ENCODE results near the gene ARHGAP24. TPM values are rescaled to one million over a fixed set of nuclear protein-coding genes. Genes with fewer than 3 reads are reported as not detected.
"Not testable (repeated sequence)": the region's sequence is repeated elsewhere in the genome, so short reads cannot be mapped to it uniquely, and the experiment has no call there.

Gene ARHGAP24
- total and polyA plus RNA-seq, 7 donors: 0.46 to 40.4 (median 23.1) TPM

DNA sequence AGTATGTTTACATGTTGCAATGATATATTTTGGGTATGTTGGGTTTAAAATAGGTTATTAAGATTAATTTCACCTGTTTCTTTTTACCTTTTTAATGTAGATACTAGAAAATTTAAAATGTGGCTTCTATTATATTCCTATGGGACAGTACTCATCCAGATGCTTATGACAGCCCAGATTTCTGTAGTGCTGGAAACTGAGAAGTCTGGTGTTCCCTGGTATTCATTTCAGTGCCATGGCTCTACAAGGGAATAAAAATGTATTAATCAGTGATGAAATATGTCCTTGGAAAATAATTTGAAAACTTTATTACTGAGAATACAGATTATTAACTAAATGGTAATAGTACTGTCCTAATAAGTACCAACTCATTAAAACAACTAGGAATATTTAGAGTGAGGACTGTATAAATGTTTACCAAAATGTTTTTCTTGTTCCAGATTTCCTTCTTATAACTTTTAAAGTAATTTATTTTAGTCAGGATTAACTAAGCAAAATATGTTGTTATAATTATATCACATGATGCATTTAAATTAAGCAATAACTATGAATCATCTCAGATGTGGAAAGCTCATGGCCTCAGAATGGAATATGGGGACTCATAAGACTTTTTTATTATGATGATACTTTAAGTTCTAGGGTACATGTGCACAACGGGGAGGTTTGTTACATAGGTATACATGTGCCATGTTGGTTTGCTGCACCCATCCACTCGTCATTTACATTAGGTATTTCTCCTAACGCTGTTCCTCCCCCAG lies 25.3 kb downstream of the ARHGAP24 start:
- H3K27ac ChIP-seq: no peak overlapping the region
- TF ChIP-seq POLR2AphosphoS5 (IDR thresholded peaks at IDR 0.05): no peak
- no peak for TF ChIP-seq EP300 (IDR thresholded peaks at IDR 0.05)
- TF ChIP-seq POLR2A (IDR thresholded peaks at IDR 0.05): no peak
- TF ChIP-seq, protein P1, sequence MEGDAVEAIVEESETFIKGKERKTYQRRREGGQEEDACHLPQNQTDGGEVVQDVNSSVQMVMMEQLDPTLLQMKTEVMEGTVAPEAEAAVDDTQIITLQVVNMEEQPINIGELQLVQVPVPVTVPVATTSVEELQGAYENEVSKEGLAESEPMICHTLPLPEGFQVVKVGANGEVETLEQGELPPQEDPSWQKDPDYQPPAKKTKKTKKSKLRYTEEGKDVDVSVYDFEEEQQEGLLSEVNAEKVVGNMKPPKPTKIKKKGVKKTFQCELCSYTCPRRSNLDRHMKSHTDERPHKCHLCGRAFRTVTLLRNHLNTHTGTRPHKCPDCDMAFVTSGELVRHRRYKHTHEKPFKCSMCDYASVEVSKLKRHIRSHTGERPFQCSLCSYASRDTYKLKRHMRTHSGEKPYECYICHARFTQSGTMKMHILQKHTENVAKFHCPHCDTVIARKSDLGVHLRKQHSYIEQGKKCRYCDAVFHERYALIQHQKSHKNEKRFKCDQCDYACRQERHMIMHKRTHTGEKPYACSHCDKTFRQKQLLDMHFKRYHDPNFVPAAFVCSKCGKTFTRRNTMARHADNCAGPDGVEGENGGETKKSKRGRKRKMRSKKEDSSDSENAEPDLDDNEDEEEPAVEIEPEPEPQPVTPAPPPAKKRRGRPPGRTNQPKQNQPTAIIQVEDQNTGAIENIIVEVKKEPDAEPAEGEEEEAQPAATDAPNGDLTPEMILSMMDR (IDR thresholded peaks at IDR 0.05): no peak
- intact Hi-C loops (cut with DNase I): no loop called here
- DNase-seq: no peak
- WGBS, 2 donors: 92 to 96% methylated on average over 3 of the region's 3 CpGs
- H3K9me3 ChIP-seq: no peaks in the 10 kb centered on the region
- no peaks in the 10 kb centered on the region for H3K36me3 ChIP-seq
- peaks cover 0 to 5% (median 0%) of the 10 kb centered on the region in 4 donors for H3K4me1 ChIP-seq
- H3K27me3 ChIP-seq: no peaks in the 10 kb centered on the region
- no peak overlapping the region for H3K4me3 ChIP-seq

DNA sequence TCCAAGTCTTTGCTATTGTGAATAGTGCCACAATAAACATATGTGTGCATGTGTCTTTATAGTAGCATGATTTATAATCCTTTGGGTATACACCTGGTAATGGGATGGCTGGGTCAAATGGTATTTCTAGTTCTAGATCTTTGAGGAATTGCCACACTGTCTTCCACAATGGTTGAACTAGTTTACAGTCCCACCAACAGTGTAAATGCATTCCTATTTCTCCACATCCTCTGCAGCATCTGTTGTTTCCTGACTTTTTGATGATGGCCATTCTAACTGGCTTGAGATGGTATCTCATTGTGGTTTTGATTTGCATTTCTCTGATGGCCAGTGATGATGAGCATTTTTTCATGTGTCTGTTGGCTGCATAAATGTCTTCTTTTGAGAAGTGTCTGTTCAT lies 26.2 kb downstream of the ARHGAP24 start:
- H3K4me1 ChIP-seq; H3K27me3 ChIP-seq; H3K4me3 ChIP-seq; H3K27ac ChIP-seq; intact Hi-C loops (cut with DNase I); DNase-seq; H3K9me3 ChIP-seq; H3K36me3 ChIP-seq: not testable (repeated sequence)

DNA sequence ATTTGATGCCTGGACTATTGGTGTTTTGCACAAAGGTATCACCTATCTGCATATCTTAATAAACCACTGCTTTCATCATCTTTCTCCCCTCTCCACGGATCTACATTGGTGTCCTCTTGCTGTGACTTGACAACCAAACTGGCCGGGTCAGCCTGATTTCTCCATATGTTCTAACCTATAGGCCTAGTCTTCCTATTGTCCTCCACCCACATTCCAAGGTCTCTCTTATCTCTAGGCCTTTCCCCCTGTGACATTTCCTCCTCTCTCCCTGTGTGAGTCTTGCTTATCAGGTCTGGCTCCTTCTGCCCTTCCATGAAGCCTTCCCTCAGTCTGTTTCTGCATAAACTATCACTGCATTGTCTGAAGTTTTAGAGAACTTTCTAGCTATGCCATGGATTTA lies 33.7 kb downstream of the ARHGAP24 start:
- 46 to 70% methylated on average over 2 of the region's 2 CpGs for WGBS, 2 donors
- Histone ChIP-seq H3K36me3 (no peaks in the 10 kb centered on the region), H3K4me1 (no peaks in the 10 kb centered on the region), H3K9me3 (no peaks in the 10 kb centered on the region), H3K4me3 (no peak overlapping the region), H3K27me3 (no peaks in the 10 kb centered on the region), H3K27ac (no peak overlapping the region)
- no peak for DNase-seq
- TF ChIP-seq, protein P1 (IDR thresholded peaks at IDR 0.05): no peak
- TF ChIP-seq POLR2A (IDR thresholded peaks at IDR 0.05) (no peak), POLR2AphosphoS5 (IDR thresholded peaks at IDR 0.05) (no peak), EP300 (IDR thresholded peaks at IDR 0.05) (no peak)
- intact Hi-C loops (cut with DNase I): no loop called here

- H3K27me3 ChIP-seq: no peaks in the 10 kb centered on the region
- H3K36me3 ChIP-seq: no peaks in the 10 kb centered on the region
- no peak for DNase-seq
- H3K4me3 ChIP-seq: no peak overlapping the region
- no peak overlapping the region for H3K27ac ChIP-seq
- no peaks in the 10 kb centered on the region for H3K4me1 ChIP-seq
- 17 to 69% methylated on average over 5 of the region's 5 CpGs for WGBS, 2 donors
- TF ChIP-seq EP300 (IDR thresholded peaks at IDR 0.05) (no peak), POLR2AphosphoS5 (IDR thresholded peaks at IDR 0.05) (no peak), POLR2A (IDR thresholded peaks at IDR 0.05) (no peak)
- TF ChIP-seq, protein P1 (IDR thresholded peaks at IDR 0.05): no peak
- intact Hi-C loops (cut with DNase I): no loop called here
- no peaks in the 10 kb centered on the region for H3K9me3 ChIP-seq
Observed at GRCh38 chr4:85509882-85510631, 35.1 kb downstream of the ARHGAP24 start.

DNA sequence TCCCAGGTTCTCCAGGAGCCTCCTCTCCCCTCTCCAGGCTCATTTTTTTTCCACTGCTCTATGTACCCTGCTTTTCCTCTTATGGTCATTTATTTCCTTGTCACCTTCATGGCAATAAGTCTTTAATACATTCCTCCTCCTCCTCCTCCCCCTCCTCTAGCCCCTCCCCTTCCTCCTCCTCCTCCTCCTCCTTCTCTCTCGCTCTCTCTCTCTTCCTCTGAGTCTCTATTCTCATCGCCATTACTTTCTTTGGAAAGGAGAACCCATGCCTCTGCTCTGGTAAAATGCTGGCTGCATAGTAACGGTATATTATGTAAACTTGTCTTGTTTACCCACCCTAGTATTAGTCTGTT lies 35.7 kb downstream of the ARHGAP24 start:
- no peak for DNase-seq
- Histone ChIP-seq H3K27ac (no peak overlapping the region), H3K4me1 (no peaks in the 10 kb centered on the region), H3K27me3 (no peaks in the 10 kb centered on the region), H3K9me3 (no peaks in the 10 kb centered on the region), H3K4me3 (no peak overlapping the region), H3K36me3 (no peaks in the 10 kb centered on the region)
- TF ChIP-seq EP300 (IDR thresholded peaks at IDR 0.05): no peak
- no peak for TF ChIP-seq POLR2A (IDR thresholded peaks at IDR 0.05)
- TF ChIP-seq, protein P1 (IDR thresholded peaks at IDR 0.05): no peak
- no peak for TF ChIP-seq POLR2AphosphoS5 (IDR thresholded peaks at IDR 0.05)
- WGBS, 2 donors: 22 to 78% methylated on average over 3 of the region's 3 CpGs
- intact Hi-C loops (cut with DNase I): no loop called here
